HuH-7 (cell line): ENCODE results near the gene REXO1.

Experiments used
- DNase-seq: peaks from one replicate; pipeline ENCODE4 v3.0.0; 2011; ENCODE audit warnings: low spot score

REXO1 gene

GRCh38 chr19:1861599-1862031 is 13.3 kb upstream of the REXO1 start:
- no peak for DNase-seq

- no peak for DNase-seq
Measured at GRCh38 chr19:1860821-1861598, 12.7 kb upstream of the REXO1 start.

GRCh38 chr19:1860042-1860775 is 11.9 kb upstream of the REXO1 start:
- DNase-seq: peak; percentile 69

GRCh38 chr19:1859331-1859781 is 11.1 kb upstream of the REXO1 start:
- no peak for DNase-seq

GRCh38 chr19:1858412-1859081 is 10.3 kb upstream of the REXO1 start:
- no peak for DNase-seq

- DNase-seq: no peak
Measured at GRCh38 chr19:1857648-1858326, 9.5 kb upstream of the REXO1 start.

- DNase-seq: peak; percentile 73
Measured at GRCh38 chr19:1856698-1857603, 8.7 kb upstream of the REXO1 start.

- no peak for DNase-seq
Measured at GRCh38 chr19:1856345-1856697, 8.0 kb upstream of the REXO1 start.

GRCh38 chr19:1855828-1856255 is 7.6 kb upstream of the REXO1 start:
- no peak for DNase-seq

GRCh38 chr19:1855040-1855827 is 7.0 kb upstream of the REXO1 start:
- DNase-seq: no peak

GRCh38 chr19:1854542-1855039 is 6.3 kb upstream of the REXO1 start:
- DNase-seq: no peak

GRCh38 chr19:1854039-1854541 is 5.8 kb upstream of the REXO1 start:
- no peak for DNase-seq

- peak; percentile 85 for DNase-seq
Measured at GRCh38 chr19:1853295-1854038, 5.2 kb upstream of the REXO1 start.

- no peak for DNase-seq
Measured at GRCh38 chr19:1852581-1853128, 4.4 kb upstream of the REXO1 start.

- no peak for DNase-seq
Measured at GRCh38 chr19:1851654-1852580, 3.6 kb upstream of the REXO1 start.

- no peak for DNase-seq
Measured at GRCh38 chr19:1850809-1851653, 2.7 kb upstream of the REXO1 start.

GRCh38 chr19:1849886-1850398 is 1.7 kb upstream of the REXO1 start:
- DNase-seq: no peak
